ENCODE measurements around the gene BRIX1. TPM values are rescaled to one million over a fixed set of nuclear protein-coding genes. Genes with fewer than 3 reads are reported as not detected.
A peak's percentile ranks its signal among the peaks of the same experiment; 100 is the strongest.

BRIX1 gene
- total and polyA plus RNA-seq, 9 of the 15 experiments (the other 6 are each of a cell fraction or from before 2014, with no cell fraction given), result 115 to 193 (median 159) TPM

GRCh38 chr5:34923694-34924461 lies 8.4 kb downstream of the BRIX1 start (continued):
- TF ChIP-seq RBM22 (IDR thresholded peaks at IDR 0.05; ENCODE audit: low read depth, low read length, poor library complexity, severe bottlenecking) (no peak), ZBTB5 (IDR thresholded peaks at IDR 0.05) (no peak), CBX5 (IDR thresholded peaks at IDR 0.05; ENCODE audit: borderline replicate concordance, low read depth) (no peak), ZNF212 (CRISPR knock-in tag; IDR thresholded peaks at IDR 0.05) (no peak), TAF7 (tag; IDR thresholded peaks at IDR 0.05) (no peak), KLF16 (IDR thresholded peaks at IDR 0.05) (no peak), ETV6 (IDR thresholded peaks at IDR 0.05; ENCODE audit: borderline replicate concordance in 1 of 2, low read depth in 2 of 2, low read length in 1 of 2) (no peak), ETV6 (CRISPR knock-in tag; IDR thresholded peaks at IDR 0.05; ENCODE audit: borderline replicate concordance) (no peak), ARHGAP35 (IDR thresholded peaks at IDR 0.05; ENCODE audit: partially characterized antibody) (no peak), MAFG (tag; conservative IDR thresholded peaks at IDR 0.05) (peak; percentile 85), ZSCAN29 (IDR thresholded peaks at IDR 0.05) (no peak), ZBED1 (IDR thresholded peaks at IDR 0.05) (no peak), AFF1 (IDR thresholded peaks at IDR 0.05; ENCODE audit: low read depth in 1 of 2, partially characterized antibody in 2 of 2) (peak in 1 of 2 experiments; percentile 79), PML (IDR thresholded peaks at IDR 0.05; ENCODE audit: low read length) (no peak), RBM14 (IDR thresholded peaks at IDR 0.05; ENCODE audit: borderline replicate concordance, insufficient read depth, low read depth, low read length) (no peak), ZC3H11A (IDR thresholded peaks at IDR 0.05; ENCODE audit: low read depth, low read length) (no peak), CHAMP1 (IDR thresholded peaks at IDR 0.05) (0 out of 2 replicates have a peak, but pooled peaks have one; percentile 63), ARNT (IDR thresholded peaks at IDR 0.05) (peak; percentile 40 to 100; a peak in 3 of 4 replicates), ZNF3 (CRISPR knock-in tag; IDR thresholded peaks at IDR 0.05) (no peak), SMAD1 (IDR thresholded peaks at IDR 0.05; ENCODE audit: low read depth, low read length, partially characterized antibody) (no peak), ZNF586 (CRISPR knock-in tag; conservative IDR thresholded peaks at IDR 0.05) (no peak), NRF1 (conservative IDR thresholded peaks at IDR 0.05 in 1 of 2, IDR thresholded peaks at IDR 0.05 in 1 of 2) (no peak; a peak in 1 of 4 replicates)

All from K562 (cell line).